HG02885 (cell line): ENCODE data around the gene CEACAM6.
"Not testable (repeated sequence)": the region's sequence is repeated elsewhere in the genome, so short reads cannot be mapped to it uniquely, and the experiment has no call there.

Experiments used
- ATAC-seq: cut with Tn5 transposase; IDR thresholded peaks from one replicate; pipeline ENCODE4 v1.9.1; 2021; ENCODE audit warnings: mild to moderate bottlenecking; ENCODE audit not compliant: unreplicated experiment, poor library complexity

CEACAM6 gene

DNA sequence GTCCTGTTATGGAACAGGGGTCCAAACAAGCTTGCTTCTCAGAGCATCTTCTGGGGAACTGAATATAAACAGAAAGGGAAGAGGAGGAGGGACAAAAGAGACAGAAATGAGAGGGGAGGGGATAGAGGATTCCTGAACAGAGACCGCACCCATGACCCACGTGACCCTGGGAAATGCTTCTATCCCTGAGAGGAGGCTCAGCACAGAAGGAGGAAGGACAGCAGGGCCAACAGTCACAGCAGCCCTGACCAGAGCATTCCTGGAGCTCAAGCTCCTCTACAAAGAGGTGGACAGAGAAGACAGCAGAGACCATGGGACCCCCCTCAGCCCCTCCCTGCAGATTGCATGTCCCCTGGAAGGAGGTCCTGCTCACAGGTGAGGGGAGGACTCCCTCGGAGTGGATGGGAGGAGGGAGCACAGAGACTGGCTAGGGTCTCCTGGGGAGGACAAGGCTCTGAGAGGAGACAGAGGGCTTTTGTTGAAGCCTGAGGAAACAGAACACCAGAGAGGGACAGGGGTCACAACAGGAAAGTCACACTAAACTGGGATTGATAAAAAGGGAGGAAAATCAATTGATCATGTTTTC, at the start of gene CEACAM6:
TSS of gene CEACAM6 (plus strand) at position 203 of the 586 bp plus-strand sequence. CDS start at position 312, 109 bp downstream.
- no peak for ATAC-seq

DNA sequence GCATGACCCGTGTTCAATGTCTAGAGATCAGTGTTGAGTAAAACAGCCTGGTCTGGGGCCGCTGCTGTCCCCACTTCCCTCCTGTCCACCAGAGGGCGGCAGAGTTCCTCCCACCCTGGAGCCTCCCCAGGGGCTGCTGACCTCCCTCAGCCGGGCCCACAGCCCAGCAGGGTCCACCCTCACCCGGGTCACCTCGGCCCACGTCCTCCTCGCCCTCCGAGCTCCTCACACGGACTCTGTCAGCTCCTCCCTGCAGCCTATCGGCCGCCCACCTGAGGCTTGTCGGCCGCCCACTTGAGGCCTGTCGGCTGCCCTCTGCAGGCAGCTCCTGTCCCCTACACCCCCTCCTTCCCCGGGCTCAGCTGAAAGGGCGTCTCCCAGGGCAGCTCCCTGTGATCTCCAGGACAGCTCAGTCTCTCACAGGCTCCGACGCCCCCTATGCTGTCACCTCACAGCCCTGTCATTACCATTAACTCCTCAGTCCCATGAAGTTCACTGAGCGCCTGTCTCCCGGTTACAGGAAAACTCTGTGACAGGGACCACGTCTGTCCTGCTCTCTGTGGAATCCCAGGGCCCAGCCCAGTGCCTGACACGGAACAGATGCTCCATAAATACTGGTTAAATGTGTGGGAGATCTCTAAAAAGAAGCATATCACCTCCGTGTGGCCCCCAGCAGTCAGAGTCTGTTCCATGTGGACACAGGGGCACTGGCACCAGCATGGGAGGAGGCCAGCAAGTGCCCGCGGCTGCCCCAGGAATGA, 48.4 kb upstream of the CEACAM6 start:
- ATAC-seq, result no peak

- no peak for ATAC-seq
Measured at GRCh38 chr19:41707502-41707812, 47.9 kb upstream of the CEACAM6 start.

GRCh38 chr19:41707871-41708371, 47.4 kb upstream of the CEACAM6 start:
- ATAC-seq, result no peak

- no peak for ATAC-seq
Measured at GRCh38 chr19:41708481-41708880, 46.8 kb upstream of the CEACAM6 start, which contains the start of gene CEACAM5. Gene CEACAM5, plus strand, starts transcription at chr19:41708626. Its CDS starts 106 bp downstream, at chr19:41708732.

GRCh38 chr19:41709516-41709915, 45.8 kb upstream of the CEACAM6 start:
- not testable (repeated sequence) for ATAC-seq

DNA sequence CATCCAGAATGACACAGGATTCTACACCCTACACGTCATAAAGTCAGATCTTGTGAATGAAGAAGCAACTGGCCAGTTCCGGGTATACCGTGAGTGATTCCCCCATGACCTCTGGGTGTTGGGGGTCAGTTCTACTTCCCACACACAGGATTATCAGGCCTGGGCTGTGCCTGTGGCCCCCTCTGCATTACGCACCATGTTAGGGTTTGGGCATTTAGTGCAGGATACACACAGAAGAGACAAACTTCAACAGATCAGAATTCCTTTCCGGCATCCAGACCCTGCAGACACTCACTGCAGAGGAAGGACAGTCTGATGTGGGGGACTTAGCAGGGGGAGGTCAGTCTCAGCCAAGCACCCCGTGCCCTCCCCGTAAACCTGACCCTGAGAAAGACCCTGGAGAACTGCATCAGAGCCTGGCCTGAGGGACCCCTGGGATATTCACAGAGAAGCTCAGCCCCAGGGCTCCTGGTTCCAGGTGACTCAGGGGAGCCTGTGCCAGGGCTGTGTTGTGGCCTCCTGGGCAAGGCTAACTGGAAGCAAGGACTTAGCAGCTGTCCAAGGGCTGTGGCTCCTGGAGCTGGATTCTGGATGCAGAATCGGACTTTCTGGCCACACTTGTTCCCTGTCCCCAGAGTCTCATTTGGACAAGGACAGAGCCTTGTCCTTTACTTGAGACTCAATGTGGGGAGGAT, 45.2 kb upstream of the CEACAM6 start:
- ATAC-seq, result no peak

GRCh38 chr19:41711376-41712261, 43.7 kb upstream of the CEACAM6 start:
- ATAC-seq, result no peak

DNA sequence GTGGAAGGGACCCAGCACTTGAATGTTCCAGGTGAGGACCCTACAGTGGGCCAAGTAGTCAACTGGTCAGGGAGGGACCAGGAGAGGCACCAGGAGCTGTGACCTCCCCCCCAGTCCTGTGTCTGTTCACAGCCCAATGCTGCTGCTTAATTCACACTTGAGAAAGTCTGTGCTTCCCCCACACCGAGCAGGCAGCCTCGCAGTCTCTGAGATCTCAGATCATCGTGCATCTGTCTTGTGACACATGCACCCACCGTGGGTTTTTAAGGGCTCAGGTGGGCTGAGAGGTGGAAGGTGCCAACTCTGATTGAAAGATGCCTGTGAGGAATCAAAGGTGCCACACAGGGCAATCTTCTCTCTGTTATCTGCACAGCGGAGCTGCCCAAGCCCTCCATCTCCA, 40.7 kb upstream of the CEACAM6 start:
- ATAC-seq, result no peak

- no peak for ATAC-seq
Measured at GRCh38 chr19:41718761-41719160, 36.6 kb upstream of the CEACAM6 start.

DNA sequence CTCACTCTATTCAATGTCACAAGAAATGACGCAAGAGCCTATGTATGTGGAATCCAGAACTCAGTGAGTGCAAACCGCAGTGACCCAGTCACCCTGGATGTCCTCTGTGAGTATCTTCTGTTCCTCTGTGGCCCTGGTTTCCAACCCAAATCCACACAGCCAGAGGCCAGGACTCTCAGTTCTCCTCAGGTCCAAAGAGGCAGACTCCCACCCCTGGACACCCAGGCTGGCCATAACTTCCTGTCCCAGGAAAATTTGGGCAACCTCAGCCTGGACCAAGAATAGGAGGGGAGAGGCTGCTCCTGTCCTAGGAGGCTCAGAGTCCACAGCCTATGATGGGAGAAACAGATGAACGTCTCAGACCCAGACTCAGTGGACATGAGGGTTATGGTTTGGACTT, 35.2 kb upstream of the CEACAM6 start:
- ATAC-seq, result no peak

DNA sequence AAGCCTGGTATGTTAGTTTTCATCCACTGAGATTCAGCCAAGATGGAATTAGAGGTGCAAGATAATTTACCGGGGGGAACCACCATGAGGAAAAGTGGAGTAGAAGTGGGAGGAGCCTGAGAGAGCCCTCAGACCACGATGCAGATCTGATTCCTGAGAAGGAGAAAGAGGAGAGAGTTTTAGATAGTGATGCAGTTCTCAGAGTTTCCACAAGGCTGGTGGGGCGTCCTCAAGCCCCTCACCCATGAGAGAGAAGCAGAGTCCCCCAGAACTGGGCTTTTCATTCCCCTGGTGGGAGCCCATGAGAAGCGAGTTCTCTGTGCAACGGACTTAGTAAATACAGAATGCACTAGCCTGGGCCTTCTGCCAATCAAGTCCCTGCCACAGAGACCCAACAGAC, 28.8 kb upstream of the CEACAM6 start:
- no peak for ATAC-seq

DNA sequence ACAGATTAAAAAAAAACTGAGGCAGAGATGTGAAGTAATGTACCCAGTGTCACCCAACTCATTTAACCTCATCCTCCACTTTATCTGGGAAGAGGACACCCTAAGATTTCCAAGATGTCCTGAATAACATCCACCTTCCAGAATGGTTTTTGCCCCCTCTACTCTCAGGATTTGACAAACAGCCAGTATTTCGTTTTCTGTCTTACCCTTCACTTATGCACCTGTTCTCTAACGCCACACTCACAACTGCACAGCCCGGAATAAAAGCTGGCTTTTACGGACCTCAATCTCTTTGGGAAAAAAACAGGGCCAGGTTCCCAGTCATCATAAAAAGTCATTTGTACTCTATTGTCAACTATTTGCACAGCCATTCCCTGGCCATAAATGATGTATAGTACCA, 21.2 kb upstream of the CEACAM6 start:
- no peak for ATAC-seq

- ATAC-seq, result no peak
Measured at GRCh38 chr19:41734585-41734984, 20.7 kb upstream of the CEACAM6 start.

GRCh38 chr19:41735071-41735600, 20.2 kb upstream of the CEACAM6 start:
- ATAC-seq, result no peak

DNA sequence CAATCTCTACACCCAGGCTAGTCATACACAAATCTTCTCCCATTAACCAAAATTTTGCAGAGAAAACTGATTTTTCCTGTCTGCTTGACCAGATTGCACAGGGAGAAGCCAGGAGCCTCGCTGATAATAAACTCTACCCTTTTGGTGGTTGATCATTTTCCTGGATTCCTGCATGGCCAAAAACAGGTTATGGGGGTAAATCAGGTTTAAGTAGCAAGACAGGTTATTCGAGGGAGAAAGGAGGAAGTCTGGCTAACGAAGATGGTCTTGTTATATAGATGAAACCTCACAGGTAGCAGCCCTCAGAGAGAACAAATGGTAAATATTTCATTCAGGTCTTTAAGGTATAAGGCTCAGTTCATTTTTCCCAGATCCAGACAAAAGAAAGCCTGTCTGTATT, 16.0 kb upstream of the CEACAM6 start:
- ATAC-seq, result no peak

DNA sequence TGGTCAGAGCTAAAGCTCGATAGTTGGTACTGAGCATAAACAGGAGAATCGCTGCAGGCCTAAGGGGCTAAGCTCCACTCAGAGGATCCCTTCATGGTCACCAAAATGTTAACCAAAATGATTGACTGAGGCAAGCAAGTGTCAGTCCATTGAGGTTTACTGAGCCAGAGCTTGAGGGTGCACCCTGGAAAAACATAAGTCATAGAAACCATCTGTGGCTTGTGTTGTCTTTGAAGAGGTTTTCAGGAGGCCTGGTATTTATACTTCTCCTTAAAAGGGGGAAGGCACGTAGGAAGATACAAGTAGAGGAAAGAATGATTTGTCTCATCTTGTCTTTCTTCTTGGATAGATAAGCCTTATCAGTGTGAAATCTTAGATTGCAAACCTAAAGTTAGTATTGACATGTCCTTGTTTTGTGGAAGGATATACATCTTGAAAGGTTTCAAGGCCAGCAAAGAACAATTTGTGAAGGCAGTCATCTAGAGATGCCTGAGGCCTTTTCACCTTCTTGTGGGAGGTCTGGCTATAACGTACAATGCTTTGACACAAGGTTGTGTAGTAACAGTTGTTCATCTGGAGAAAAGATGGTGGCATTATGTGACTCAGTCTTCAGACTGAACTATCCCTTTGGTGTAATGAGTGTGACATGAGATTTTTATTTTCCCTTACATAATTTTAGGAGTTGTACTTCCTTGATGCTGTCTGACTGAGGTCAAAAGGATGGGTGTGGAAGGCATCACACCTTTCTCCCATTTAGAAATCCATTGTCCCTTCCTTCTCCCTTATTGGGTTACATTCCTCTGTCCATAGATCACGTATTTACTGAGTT, 14.7 kb upstream of the CEACAM6 start:
- ATAC-seq, result no peak

GRCh38 chr19:41741244-41741554, 14.1 kb upstream of the CEACAM6 start:
- no peak for ATAC-seq

- ATAC-seq, result no peak
Measured at GRCh38 chr19:41744850-41745249, 10.5 kb upstream of the CEACAM6 start.
